Measurements from ENCODE around the gene IFFO2. TPM values are rescaled to one million over a fixed set of nuclear protein-coding genes. Genes with fewer than 3 reads are reported as not detected.
A peak's percentile ranks its signal among the peaks of the same experiment; 100 is the strongest.

The IFFO2 gene
- total and polyA plus RNA-seq, 4 donors = 7.6 to 18.9 (median 8.3) TPM

DNA sequence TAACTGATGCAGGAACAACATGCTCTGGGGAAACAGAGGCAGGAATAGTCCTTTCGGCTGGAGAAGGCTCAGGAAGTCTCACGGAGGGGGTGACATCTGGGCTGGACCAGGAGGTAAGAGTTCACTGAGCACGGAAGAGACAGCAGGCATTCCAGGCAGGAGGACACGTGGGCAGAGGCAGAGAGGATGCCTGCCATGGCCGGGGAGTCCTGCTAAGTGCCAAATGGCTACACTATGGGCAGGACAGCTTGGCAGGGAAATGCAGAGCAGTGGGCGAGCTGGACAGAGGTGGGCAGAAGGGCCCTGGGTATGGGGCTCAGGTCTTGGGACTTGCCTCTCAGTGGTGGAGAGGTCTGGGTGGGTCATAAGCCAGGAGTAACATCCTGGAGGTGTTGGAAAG is 71.7 kb downstream of the IFFO2 start:
- H3K9me3 ChIP-seq (ENCODE audit: control insufficient read depth in 4 of 4, insufficient read depth in 3 of 4, low read length in 3 of 4) = no peaks in the 10 kb centered on the region
- H3K27ac ChIP-seq (ENCODE audit: low read depth in 1 of 2, low read length in 1 of 2) = no peak overlapping the region
- 87 to 93% methylated on average over 6 of the region's 6 CpGs for WGBS, 2 donors
- TF ChIP-seq, protein P1, sequence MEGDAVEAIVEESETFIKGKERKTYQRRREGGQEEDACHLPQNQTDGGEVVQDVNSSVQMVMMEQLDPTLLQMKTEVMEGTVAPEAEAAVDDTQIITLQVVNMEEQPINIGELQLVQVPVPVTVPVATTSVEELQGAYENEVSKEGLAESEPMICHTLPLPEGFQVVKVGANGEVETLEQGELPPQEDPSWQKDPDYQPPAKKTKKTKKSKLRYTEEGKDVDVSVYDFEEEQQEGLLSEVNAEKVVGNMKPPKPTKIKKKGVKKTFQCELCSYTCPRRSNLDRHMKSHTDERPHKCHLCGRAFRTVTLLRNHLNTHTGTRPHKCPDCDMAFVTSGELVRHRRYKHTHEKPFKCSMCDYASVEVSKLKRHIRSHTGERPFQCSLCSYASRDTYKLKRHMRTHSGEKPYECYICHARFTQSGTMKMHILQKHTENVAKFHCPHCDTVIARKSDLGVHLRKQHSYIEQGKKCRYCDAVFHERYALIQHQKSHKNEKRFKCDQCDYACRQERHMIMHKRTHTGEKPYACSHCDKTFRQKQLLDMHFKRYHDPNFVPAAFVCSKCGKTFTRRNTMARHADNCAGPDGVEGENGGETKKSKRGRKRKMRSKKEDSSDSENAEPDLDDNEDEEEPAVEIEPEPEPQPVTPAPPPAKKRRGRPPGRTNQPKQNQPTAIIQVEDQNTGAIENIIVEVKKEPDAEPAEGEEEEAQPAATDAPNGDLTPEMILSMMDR (IDR thresholded peaks at IDR 0.05; ENCODE audit: control extremely low read depth, extremely low read depth) = no peak
- H3K4me1 ChIP-seq (ENCODE audit: control insufficient read depth in 5 of 5, insufficient read depth in 5 of 5, low read length in 5 of 5) = no peaks in the 10 kb centered on the region
- ATAC-seq (ENCODE audit: insufficient read depth, low FRiP score) (no peak), DNase-seq (no peak)
- H3K36me3 ChIP-seq (ENCODE audit: control insufficient read depth in 4 of 4, insufficient read depth in 4 of 4, low read length in 4 of 4) = peaks cover 0 to 16% (median 8%) of the 10 kb centered on the region in 4 donors
- H3K4me3 ChIP-seq = no peak overlapping the region
- H3K9ac ChIP-seq (ENCODE audit: insufficient read depth in 1 of 2, low read length in 2 of 2) = no peak overlapping the region
- no peaks in the 10 kb centered on the region for H3K27me3 ChIP-seq (ENCODE audit: control insufficient read depth in 3 of 3, insufficient read depth in 3 of 3, low read length in 2 of 3)

DNA sequence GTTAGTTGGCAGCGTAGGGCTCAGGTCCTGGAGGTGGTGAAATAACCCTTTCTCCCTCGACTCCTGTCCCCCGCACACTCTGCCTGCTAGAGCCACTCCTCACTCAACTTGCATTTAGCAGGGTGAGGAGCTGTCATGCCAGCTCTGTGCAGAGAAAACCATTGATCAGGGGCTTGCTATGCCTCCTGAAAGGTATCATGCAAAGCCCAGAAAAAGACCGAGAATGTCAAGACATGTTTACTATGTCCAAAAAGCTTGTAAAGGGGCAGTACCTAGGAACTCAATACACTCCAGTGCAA is 72.1 kb downstream of the IFFO2 start:
- Histone ChIP-seq H3K27ac (ENCODE audit: low read depth in 1 of 2, low read length in 1 of 2) (no peak overlapping the region), H3K4me3 (no peak overlapping the region), H3K4me1 (ENCODE audit: control insufficient read depth in 5 of 5, insufficient read depth in 5 of 5, low read length in 5 of 5) (no peaks in the 10 kb centered on the region), H3K9ac (ENCODE audit: insufficient read depth in 1 of 2, low read length in 2 of 2) (no peak overlapping the region), H3K9me3 (ENCODE audit: control insufficient read depth in 4 of 4, insufficient read depth in 3 of 4, low read length in 3 of 4) (no peaks in the 10 kb centered on the region), H3K36me3 (ENCODE audit: control insufficient read depth in 4 of 4, insufficient read depth in 4 of 4, low read length in 4 of 4) (peaks cover 0 to 16% (median 8%) of the 10 kb centered on the region in 4 donors), H3K27me3 (ENCODE audit: control insufficient read depth in 3 of 3, insufficient read depth in 3 of 3, low read length in 2 of 3) (no peaks in the 10 kb centered on the region)
- ATAC-seq (ENCODE audit: insufficient read depth, low FRiP score) = no peak
- TF ChIP-seq, protein P1 (IDR thresholded peaks at IDR 0.05; ENCODE audit: control extremely low read depth, extremely low read depth) = no peak
- 67 to 76% methylated on average over 4 of the region's 4 CpGs for WGBS, 2 donors
- no peak for DNase-seq

DNA sequence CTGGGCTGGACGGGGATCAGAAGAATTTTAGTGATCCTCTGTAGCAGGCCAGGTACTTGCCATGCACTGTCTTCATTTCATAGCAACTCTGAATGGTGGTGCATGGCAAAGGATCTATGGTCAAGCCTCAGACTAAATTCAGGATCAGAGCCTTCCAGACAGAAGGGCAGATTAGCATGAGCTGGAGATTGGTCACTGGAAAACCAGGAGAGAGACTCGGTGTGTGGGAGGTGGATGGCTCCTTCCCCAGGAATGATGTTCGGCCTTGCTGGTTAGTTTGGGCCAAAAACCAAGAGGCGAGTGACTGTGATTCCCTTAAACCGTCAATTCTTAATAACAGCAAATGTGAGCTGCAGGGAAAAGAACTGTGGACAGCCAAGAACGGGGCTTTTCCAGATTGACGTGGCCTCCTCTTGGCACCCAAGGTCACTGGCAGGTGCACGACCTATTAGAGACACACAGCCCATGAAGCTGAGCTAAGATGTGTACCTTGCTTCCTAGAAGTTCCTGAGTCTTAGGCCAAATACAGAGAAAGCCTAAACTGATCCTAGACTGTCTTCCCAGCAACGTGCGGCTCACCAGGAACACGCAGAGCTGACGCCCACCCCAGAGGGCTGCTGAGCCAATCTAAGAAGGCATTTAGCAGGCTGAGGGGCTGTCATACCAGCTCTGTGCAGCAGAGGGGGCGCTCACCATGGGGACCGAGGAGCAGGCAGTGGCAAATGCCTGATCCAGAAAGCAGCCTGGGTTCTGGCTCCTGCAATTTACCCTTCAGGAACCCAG is 72.6 kb downstream of the IFFO2 start:
- Histone ChIP-seq H3K4me1 (ENCODE audit: control insufficient read depth in 5 of 5, insufficient read depth in 5 of 5, low read length in 5 of 5) (no peaks in the 10 kb centered on the region), H3K9me3 (ENCODE audit: control insufficient read depth in 4 of 4, insufficient read depth in 3 of 4, low read length in 3 of 4) (no peaks in the 10 kb centered on the region), H3K36me3 (ENCODE audit: control insufficient read depth in 4 of 4, insufficient read depth in 4 of 4, low read length in 4 of 4) (peaks cover 0 to 14% (median 8%) of the 10 kb centered on the region in 4 donors), H3K9ac (ENCODE audit: insufficient read depth in 1 of 2, low read length in 2 of 2) (no peak overlapping the region), H3K4me3 (no peak overlapping the region), H3K27ac (ENCODE audit: low read depth in 1 of 2, low read length in 1 of 2) (no peak overlapping the region), H3K27me3 (ENCODE audit: control insufficient read depth in 3 of 3, insufficient read depth in 3 of 3, low read length in 2 of 3) (no peaks in the 10 kb centered on the region)
- DNase-seq (peak; percentile 64 to 72 (median 69)), ATAC-seq (ENCODE audit: insufficient read depth, low FRiP score) (peak; percentile 76)
- WGBS, 2 donors = 56 to 64% methylated on average over 14 of the region's 14 CpGs
- TF ChIP-seq, protein P1 (IDR thresholded peaks at IDR 0.05; ENCODE audit: control extremely low read depth, extremely low read depth) = peak; percentile 83

DNA sequence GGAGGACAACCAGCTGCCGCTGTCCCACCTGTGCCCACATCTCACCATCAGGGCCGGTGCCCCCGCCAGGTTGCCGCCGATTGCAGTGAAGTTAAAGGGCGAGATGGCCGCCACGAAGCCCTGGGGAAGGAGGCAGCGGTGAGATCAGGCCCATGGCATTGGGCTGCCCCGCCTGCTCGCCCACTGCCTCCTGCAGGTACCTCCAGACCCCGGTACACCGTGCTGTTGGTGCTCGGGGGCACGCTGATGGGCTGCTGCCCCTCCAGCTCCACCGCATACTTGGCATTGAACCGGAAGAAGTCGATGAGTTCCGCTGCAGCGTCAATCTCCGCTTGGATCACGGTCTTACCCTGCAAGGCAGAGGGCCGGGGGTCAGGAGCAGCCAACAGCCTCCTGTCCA is 73.4 kb downstream of the IFFO2 start:
- WGBS, 2 donors = 96 to 97% methylated on average over 23 of the region's 23 CpGs
- H3K9me3 ChIP-seq (ENCODE audit: control insufficient read depth in 4 of 4, insufficient read depth in 3 of 4, low read length in 3 of 4) = no peaks in the 10 kb centered on the region
- H3K27me3 ChIP-seq (ENCODE audit: control insufficient read depth in 3 of 3, insufficient read depth in 3 of 3, low read length in 2 of 3) = no peaks in the 10 kb centered on the region
- TF ChIP-seq, protein P1 (IDR thresholded peaks at IDR 0.05; ENCODE audit: control extremely low read depth, extremely low read depth) = no peak
- DNase-seq (no peak), ATAC-seq (ENCODE audit: insufficient read depth, low FRiP score) (no peak)
- H3K27ac ChIP-seq (ENCODE audit: low read depth in 1 of 2, low read length in 1 of 2) = no peak overlapping the region
- H3K36me3 ChIP-seq (ENCODE audit: control insufficient read depth in 4 of 4, insufficient read depth in 4 of 4, low read length in 4 of 4) = peaks cover 0 to 13% (median 7%) of the 10 kb centered on the region in 4 donors
- no peak overlapping the region for H3K4me3 ChIP-seq
- H3K4me1 ChIP-seq (ENCODE audit: control insufficient read depth in 5 of 5, insufficient read depth in 5 of 5, low read length in 5 of 5) = no peaks in the 10 kb centered on the region
- no peak overlapping the region for H3K9ac ChIP-seq (ENCODE audit: insufficient read depth in 1 of 2, low read length in 2 of 2)

Data from lung (tissue), 12 donors.